GM12878 (cell line): ENCODE measurements around the gene PITX1.

Experiments
- CREB1 ChIP-seq: IDR thresholded peaks from 2 replicates; pipeline ENCODE4 v1.6.1; 2012; ENCODE audit warnings: low read depth, mild to moderate bottlenecking, inconsistent platforms
- CTCF ChIP-seq, 3 experiments: IDR thresholded peaks in 2 of 3; conservative IDR thresholded peaks in 1 of 3; 2 replicates each; pipeline ENCODE4 v1.5.1; 2011; ENCODE audit warnings: low read depth in 3 of 3, low read length in 3 of 3, mild to moderate bottlenecking in 3 of 3, control low read depth in 2 of 3, moderate library complexity in 2 of 3, inconsistent platforms in 1 of 3, mixed read lengths in 1 of 3; ENCODE audit not compliant: control insufficient read depth in 2 of 3, insufficient read depth in 1 of 3; ENCODE audit errors: extremely low read depth in 1 of 3
- EED ChIP-seq: sonication (generic); IDR thresholded peaks from 2 replicates; pipeline ENCODE4 v1.6.1; 2016; ENCODE audit warnings: antibody characterized with exemption, low read depth
- ELK1 ChIP-seq: IDR thresholded peaks from 2 replicates; pipeline ENCODE4 v1.6.1; 2012; ENCODE audit warnings: low read depth, low read length, improper control_type of control experiment
- EP300 ChIP-seq, 2 experiments: fragments of 150-350 bp in 1 of 2; IDR thresholded peaks; 2 replicates each; pipeline ENCODE4 v1.6.1; 2011 to 2012; ENCODE audit warnings: low read depth in 2 of 2, low read length in 2 of 2, borderline replicate concordance in 1 of 2, improper control_type of control experiment in 1 of 2, inconsistent platforms in 1 of 2; ENCODE audit not compliant: control insufficient read depth in 1 of 2
- JUNB ChIP-seq: IDR thresholded peaks from 2 replicates; pipeline ENCODE4 v1.6.1; 2016; ENCODE audit warnings: antibody characterized with exemption, mild to moderate bottlenecking
- KDM1A ChIP-seq: fragments of 200-600 bp; sonication (generic); IDR thresholded peaks from 2 replicates; pipeline ENCODE4 v1.6.1; 2016; ENCODE audit warnings: borderline replicate concordance
- MTA3 ChIP-seq: IDR thresholded peaks from 2 replicates; pipeline ENCODE4 v1.6.1; 2012; ENCODE audit warnings: low read length, inconsistent platforms, borderline replicate concordance
- POLR2A ChIP-seq: IDR thresholded peaks from 2 replicates; pipeline ENCODE4 v1.6.1; 2011; ENCODE audit warnings: low read depth, mild to moderate bottlenecking, low read length
- TF ChIP-seq, protein P1 (sequence below): fragments of 450-650 bp; IDR thresholded peaks from 2 replicates; pipeline ENCODE4 v1.6.1; 2018; ENCODE audit warnings: borderline replicate concordance, mild to moderate bottlenecking; ENCODE audit not compliant: partially characterized antibody

DNA sequence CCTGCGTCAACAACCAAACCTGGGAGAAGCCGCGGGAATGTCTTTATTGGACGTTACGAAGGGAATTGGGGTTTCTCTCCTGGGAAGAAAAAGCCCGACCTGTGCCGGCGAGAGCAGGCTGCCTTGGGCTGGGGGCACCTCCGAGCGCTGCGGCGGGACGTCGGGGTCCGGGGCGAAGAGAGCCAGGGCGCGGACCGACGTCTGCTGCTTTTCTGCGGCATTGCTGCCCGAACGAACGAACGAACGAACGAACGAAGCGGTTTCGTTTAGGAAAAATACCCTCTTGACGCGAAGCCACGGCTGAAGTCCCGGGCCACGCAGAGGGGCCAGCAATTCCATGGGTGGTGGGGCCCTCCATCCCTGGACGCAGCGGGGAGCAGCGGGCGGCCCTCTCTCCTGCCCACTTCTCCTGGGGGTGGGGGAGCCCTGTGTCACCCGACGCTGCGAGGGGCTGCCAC, 4.8 kb upstream of the PITX1 start:
- TF ChIP-seq CTCF (IDR thresholded peaks at IDR 0.05 in 2 of 3, conservative IDR thresholded peaks at IDR 0.05 in 1 of 3; ENCODE audit: control insufficient read depth in 2 of 3, extremely low read depth in 1 of 3, insufficient read depth in 1 of 3, low read depth in 3 of 3, low read length in 3 of 3) (no peak), MTA3 (no peak), ELK1 (no peak), EP300 (IDR thresholded peaks at IDR 0.05; ENCODE audit: borderline replicate concordance in 1 of 2, control insufficient read depth in 1 of 2, low read depth in 2 of 2, low read length in 2 of 2) (no peak), POLR2A (no peak), EED (no peak), CREB1 (no peak), KDM1A (no peak), JUNB (no peak)
- TF ChIP-seq, protein P1, sequence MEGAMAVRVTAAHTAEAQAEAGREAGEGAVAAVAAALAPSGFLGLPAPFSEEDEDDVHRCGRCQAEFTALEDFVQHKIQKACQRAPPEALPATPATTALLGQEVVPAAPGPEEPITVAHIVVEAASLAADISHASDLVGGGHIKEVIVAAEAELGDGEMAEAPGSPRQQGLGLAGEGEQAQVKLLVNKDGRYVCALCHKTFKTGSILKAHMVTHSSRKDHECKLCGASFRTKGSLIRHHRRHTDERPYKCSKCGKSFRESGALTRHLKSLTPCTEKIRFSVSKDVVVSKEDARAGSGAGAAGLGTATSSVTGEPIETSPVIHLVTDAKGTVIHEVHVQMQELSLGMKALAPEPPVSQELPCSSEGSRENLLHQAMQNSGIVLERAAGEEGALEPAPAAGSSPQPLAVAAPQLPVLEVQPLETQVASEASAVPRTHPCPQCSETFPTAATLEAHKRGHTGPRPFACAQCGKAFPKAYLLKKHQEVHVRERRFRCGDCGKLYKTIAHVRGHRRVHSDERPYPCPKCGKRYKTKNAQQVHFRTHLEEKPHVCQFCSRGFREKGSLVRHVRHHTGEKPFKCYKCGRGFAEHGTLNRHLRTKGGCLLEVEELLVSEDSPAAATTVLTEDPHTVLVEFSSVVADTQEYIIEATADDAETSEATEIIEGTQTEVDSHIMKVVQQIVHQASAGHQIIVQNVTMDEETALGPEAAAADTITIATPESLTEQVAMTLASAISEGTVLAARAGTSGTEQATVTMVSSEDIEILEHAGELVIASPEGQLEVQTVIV: no peak
